ENCODE data around the gene POLA2. TPM values are rescaled to one million over a fixed set of nuclear protein-coding genes. Genes with fewer than 3 reads are reported as not detected.
"Not testable (repeated sequence)": the region's sequence is repeated elsewhere in the genome, so short reads cannot be mapped to it uniquely, and the experiment has no call there.

The POLA2 gene
- total RNA-seq, 1 experiment from 2014 or later: 25.3 TPM

GRCh38 chr11:65329944-65330403 is 68.2 kb downstream of the POLA2 start:
- peak; percentile 87 to 89 for DNase-seq
- Mint-ChIP-seq H3K27ac (ENCODE audit: unreplicated experiment) (peak overlapping the region; percentile 3), H3K27me3 (ENCODE audit: insufficient read depth, unreplicated experiment) (no peaks in the 10 kb centered on the region), H3K4me3 (ENCODE audit: unreplicated experiment) (no peak overlapping the region), H3K36me3 (ENCODE audit: insufficient read depth, unreplicated experiment) (peaks cover 55% of the 10 kb centered on the region), H3K4me1 (ENCODE audit: low read depth, unreplicated experiment) (peaks cover 8% of the 10 kb centered on the region), H3K9me3 (ENCODE audit: unreplicated experiment) (no peaks in the 10 kb centered on the region)
- POLR2A ChIA-PET: interaction anchor here (0.6 to 3.3 kb wide), 2 partner anchors 55 to 68 kb away, joined by 7 to 32 read pairs; partner anchors contain the start of gene POLA2
- no TSS peak for BruUV-seq (replicated peaks)
- H3K36me3 ChIP-seq (ENCODE audit: control insufficient read depth, insufficient read depth, low read length): no peaks in the 10 kb centered on the region
- H3K4me1 ChIP-seq: peaks cover 9% of the 10 kb centered on the region; the same call in 1 of the 2 replicates
- intact Hi-C loops (cut with micrococcal nuclease; ENCODE audit: unreplicated experiment): loop anchor here (1.0 kb wide), 2 partner anchors 15 to 55 kb away; no protein-coding TSS in a partner anchor
- no peak overlapping the region for H3K4me3 ChIP-seq (ENCODE audit: low read depth, low read length)
- CTCF ChIA-PET: interaction anchor here (0.6 to 4.6 kb wide), 14 partner anchors 13 to 497 kb away, joined by 3 to 148 read pairs (median 6); partner anchors contain the start of genes CDC42EP2 and POLA2
- no peaks in the 10 kb centered on the region for H3K27me3 ChIP-seq (replicated peaks; ENCODE audit: control insufficient read depth, insufficient read depth, low read length)
- H3K9me3 ChIP-seq: no peaks in the 10 kb centered on the region
- TF ChIP-seq, protein P1, sequence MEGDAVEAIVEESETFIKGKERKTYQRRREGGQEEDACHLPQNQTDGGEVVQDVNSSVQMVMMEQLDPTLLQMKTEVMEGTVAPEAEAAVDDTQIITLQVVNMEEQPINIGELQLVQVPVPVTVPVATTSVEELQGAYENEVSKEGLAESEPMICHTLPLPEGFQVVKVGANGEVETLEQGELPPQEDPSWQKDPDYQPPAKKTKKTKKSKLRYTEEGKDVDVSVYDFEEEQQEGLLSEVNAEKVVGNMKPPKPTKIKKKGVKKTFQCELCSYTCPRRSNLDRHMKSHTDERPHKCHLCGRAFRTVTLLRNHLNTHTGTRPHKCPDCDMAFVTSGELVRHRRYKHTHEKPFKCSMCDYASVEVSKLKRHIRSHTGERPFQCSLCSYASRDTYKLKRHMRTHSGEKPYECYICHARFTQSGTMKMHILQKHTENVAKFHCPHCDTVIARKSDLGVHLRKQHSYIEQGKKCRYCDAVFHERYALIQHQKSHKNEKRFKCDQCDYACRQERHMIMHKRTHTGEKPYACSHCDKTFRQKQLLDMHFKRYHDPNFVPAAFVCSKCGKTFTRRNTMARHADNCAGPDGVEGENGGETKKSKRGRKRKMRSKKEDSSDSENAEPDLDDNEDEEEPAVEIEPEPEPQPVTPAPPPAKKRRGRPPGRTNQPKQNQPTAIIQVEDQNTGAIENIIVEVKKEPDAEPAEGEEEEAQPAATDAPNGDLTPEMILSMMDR (IDR thresholded peaks at IDR 0.05; ENCODE audit: insufficient read depth in 1 of 2, low read depth in 1 of 2, low read length in 1 of 2, severe bottlenecking in 1 of 2, unreplicated experiment in 1 of 2): peak; percentile 78 to 86

- intact Hi-C loops (cut with micrococcal nuclease; ENCODE audit: unreplicated experiment): loop anchor here (1.0 kb wide), 2 partner anchors 15 to 55 kb away; no protein-coding TSS in a partner anchor
- no peak for DNase-seq
- no peaks in the 10 kb centered on the region for H3K9me3 Mint-ChIP-seq (ENCODE audit: unreplicated experiment)
- POLR2A ChIA-PET: interaction anchor here (0.6 to 3.3 kb wide), 2 partner anchors 55 to 68 kb away, joined by 7 to 32 read pairs; partner anchors contain the start of gene POLA2
- H3K4me1 Mint-ChIP-seq (ENCODE audit: low read depth, unreplicated experiment): peaks cover 12% of the 10 kb centered on the region
- no peak overlapping the region for H3K4me3 Mint-ChIP-seq (ENCODE audit: unreplicated experiment)
- Histone ChIP-seq H3K9me3 (no peaks in the 10 kb centered on the region), H3K4me1 (peaks cover 9% of the 10 kb centered on the region; the same call in 1 of the 2 replicates), H3K27me3 (replicated peaks; ENCODE audit: control insufficient read depth, insufficient read depth, low read length) (no peaks in the 10 kb centered on the region), H3K36me3 (ENCODE audit: control insufficient read depth, insufficient read depth, low read length) (no peaks in the 10 kb centered on the region), H3K4me3 (ENCODE audit: low read depth, low read length) (no peak overlapping the region)
- BruUV-seq (replicated peaks): no TSS peak
- H3K27me3 Mint-ChIP-seq (ENCODE audit: insufficient read depth, unreplicated experiment): no peaks in the 10 kb centered on the region
- TF ChIP-seq, protein P1 (IDR thresholded peaks at IDR 0.05; ENCODE audit: insufficient read depth in 1 of 2, low read depth in 1 of 2, low read length in 1 of 2, severe bottlenecking in 1 of 2, unreplicated experiment in 1 of 2): no peak
- H3K27ac Mint-ChIP-seq (ENCODE audit: unreplicated experiment): no peak overlapping the region
- CTCF ChIA-PET: interaction anchor here (0.6 to 4.6 kb wide), 14 partner anchors 13 to 1908 kb away, joined by 3 to 148 read pairs (median 6); partner anchors contain the start of genes CDC42EP2 and POLA2
- peaks cover 49% of the 10 kb centered on the region for H3K36me3 Mint-ChIP-seq (ENCODE audit: insufficient read depth, unreplicated experiment)
Observed at GRCh38 chr11:65330544-65330943, 68.8 kb downstream of the POLA2 start.

- H3K27me3 ChIP-seq (replicated peaks; ENCODE audit: control insufficient read depth, insufficient read depth, low read length); intact Hi-C loops (cut with micrococcal nuclease; ENCODE audit: unreplicated experiment); H3K4me1 ChIP-seq; H3K27ac Mint-ChIP-seq (ENCODE audit: unreplicated experiment); H3K4me3 ChIP-seq (ENCODE audit: low read depth, low read length); H3K9me3 Mint-ChIP-seq (ENCODE audit: unreplicated experiment); BruUV-seq (replicated peaks); DNase-seq; H3K4me3 Mint-ChIP-seq (ENCODE audit: unreplicated experiment); H3K27me3 Mint-ChIP-seq (ENCODE audit: insufficient read depth, unreplicated experiment); H3K9me3 ChIP-seq; H3K36me3 ChIP-seq (ENCODE audit: control insufficient read depth, insufficient read depth, low read length): not testable (repeated sequence)
- Mint-ChIP-seq H3K36me3 (ENCODE audit: insufficient read depth, unreplicated experiment) (peaks cover 33% of the 10 kb centered on the region), H3K4me1 (ENCODE audit: low read depth, unreplicated experiment) (peaks cover 12% of the 10 kb centered on the region)
- ChIA-PET POLR2A (interaction anchor here (1.1 to 1.6 kb wide), 4 partner anchors 39 to 238 kb away, joined by 3 to 19 read pairs (median 4); partner anchors contain the start of gene ZNRD2), CTCF (interaction anchor here (0.5 to 4.1 kb wide), 8 partner anchors 9 to 214 kb away, joined by 3 to 107 read pairs (median 6); partner anchors contain the start of gene CDC42EP2)
Observed at GRCh38 chr11:65332591-65332990, 70.8 kb downstream of the POLA2 start.
